Fibroblast of skin of left quadriceps (primary cell): ENCODE measurements around the gene RTN3.
"Not testable (repeated sequence)": the region's sequence is repeated elsewhere in the genome, so short reads cannot be mapped to it uniquely, and the experiment has no call there.

Experiments used
- DNase-seq, 2 experiments: peaks; one replicate each; pipeline ENCODE4 v3.0.0-alpha.2; 2013; ENCODE audit warnings: low read depth in 2 of 2

RTN3 gene, protein sequence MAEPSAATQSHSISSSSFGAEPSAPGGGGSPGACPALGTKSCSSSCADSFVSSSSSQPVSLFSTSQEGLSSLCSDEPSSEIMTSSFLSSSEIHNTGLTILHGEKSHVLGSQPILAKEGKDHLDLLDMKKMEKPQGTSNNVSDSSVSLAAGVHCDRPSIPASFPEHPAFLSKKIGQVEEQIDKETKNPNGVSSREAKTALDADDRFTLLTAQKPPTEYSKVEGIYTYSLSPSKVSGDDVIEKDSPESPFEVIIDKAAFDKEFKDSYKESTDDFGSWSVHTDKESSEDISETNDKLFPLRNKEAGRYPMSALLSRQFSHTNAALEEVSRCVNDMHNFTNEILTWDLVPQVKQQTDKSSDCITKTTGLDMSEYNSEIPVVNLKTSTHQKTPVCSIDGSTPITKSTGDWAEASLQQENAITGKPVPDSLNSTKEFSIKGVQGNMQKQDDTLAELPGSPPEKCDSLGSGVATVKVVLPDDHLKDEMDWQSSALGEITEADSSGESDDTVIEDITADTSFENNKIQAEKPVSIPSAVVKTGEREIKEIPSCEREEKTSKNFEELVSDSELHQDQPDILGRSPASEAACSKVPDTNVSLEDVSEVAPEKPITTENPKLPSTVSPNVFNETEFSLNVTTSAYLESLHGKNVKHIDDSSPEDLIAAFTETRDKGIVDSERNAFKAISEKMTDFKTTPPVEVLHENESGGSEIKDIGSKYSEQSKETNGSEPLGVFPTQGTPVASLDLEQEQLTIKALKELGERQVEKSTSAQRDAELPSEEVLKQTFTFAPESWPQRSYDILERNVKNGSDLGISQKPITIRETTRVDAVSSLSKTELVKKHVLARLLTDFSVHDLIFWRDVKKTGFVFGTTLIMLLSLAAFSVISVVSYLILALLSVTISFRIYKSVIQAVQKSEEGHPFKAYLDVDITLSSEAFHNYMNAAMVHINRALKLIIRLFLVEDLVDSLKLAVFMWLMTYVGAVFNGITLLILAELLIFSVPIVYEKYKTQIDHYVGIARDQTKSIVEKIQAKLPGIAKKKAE

DNA sequence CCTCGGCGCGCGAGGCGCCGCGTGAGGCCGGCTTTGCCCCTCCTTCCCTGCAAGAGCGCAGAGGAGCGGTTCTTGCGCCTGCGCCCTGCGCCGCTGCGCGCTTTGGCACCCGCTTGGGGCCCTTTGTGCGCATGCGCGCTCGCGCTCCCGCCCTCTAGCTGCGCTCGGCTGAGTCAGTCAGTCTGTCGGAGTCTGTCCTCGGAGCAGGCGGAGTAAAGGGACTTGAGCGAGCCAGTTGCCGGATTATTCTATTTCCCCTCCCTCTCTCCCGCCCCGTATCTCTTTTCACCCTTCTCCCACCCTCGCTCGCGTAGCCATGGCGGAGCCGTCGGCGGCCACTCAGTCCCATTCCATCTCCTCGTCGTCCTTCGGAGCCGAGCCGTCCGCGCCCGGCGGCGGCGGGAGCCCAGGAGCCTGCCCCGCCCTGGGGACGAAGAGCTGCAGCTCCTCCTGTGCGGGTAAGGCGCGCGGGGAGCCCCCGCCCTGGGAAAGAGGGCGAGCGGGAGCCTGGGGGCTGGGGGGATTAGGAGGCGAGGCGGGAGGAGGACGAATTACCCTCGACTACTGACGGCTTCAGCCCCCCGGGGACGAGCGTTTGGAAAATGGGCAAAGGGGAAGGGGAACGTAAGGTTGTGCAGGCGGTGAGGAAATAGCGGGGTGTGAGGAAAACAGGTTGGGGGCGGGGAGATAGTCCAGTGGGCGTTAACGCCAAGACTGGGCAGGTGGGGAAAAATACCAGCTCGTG lies at the start of gene RTN3:
Gene RTN3, plus strand, starts transcription at position 180 of the 745 bp plus-strand sequence. Its CDS starts 137 bp downstream, at position 317.
- peak; percentile 94 to 95 for DNase-seq

DNA sequence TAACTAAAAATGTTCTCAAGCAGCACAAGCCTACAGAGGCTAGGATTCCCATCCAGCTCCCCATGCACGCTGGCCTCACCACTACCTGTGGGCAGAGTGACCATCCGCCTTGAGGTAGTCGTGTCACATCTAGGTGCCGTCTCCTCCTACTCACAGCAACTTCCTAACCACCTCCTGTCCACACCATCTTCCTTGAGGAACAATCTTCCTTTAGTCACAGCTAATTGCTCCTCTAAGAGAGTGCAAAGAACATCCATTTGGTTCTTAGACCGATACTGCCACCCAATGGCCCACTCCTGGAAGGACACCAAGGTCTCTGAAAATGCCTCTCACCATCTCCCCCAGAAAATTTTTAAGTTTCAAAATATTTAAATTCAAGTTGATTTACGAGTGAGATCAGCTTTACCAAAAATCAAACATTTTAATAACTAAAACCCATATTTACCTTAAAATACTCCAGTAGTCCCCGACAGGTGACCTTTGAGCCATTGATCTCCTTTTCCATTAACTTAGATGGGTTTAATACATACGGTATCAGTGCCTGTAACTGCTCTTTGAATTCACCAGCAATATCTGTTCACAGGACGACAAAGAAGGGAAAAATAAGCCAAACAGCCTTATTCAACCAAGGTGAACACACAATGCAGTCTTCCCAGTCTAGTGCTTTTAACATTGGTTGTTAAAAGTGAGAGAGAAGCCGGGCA lies 45.4 kb upstream of the RTN3 start:
- peak; percentile 12 to 21 for DNase-seq

DNA sequence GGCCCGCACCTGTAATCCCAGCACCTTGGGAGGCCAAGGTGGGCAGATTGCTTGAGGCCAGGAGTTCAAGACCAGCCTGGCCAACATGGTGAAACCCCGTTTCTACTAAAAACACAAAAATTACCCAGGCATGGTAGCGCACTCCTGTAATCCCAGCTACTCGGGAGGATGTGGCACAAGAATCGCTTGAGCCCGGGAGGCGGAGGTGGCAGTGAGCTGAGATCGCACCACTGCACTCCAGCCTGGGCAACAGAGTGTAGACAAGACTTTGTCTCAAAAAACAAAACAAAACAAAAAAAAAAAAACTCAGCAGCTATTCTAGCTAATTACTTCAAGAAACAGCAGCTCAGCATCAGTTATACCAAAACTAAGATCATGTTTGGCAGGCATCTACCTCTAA lies 42.9 kb upstream of the RTN3 start:
- not testable (repeated sequence) for DNase-seq

DNA sequence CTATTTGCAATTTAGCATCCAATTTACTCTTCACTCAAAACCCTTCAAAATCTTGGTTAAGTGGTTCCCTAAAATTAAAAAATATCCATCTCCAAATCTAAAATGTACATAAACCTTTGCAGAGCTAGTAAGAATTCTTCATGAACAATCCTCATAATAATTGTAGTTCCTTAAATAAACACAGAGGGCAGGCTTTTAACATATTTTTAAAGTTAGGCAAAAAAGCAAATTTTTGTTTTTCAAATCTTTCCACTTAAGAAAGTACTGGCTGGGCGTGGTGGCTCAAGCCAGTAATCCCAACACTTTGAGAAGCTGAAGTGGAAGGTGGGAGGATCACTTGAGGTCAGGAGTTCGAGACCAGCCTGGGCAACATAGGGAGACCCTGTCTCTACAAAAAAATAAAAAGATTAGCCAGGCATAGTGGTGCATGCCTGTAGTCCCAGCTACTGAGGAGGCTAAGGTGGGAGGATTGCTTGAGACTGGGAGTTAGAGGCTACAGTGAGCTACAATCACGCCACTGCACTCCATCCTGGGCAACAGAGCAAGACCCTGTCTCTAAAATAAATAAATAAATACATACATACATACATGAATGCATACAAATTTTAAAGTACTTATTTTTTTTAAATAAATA lies 42.0 kb upstream of the RTN3 start:
- no peak for DNase-seq

DNA sequence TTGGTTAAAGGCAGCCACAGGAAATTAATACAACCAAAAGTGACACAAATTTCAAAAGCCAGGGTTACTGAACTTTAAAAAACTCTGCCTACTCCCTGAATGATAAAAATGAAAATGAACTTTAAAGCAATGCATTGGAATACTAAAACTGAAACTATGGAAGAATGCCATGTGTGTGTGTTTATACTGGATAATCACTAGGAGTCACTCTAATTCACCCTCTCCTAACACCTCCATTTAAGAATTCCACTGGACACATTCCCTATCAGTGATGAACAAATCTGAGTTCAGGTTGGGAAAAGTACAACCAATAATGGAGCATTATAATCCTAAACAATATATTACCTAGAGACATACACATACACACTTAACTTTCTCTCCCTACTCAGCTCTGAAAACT lies 39.6 kb upstream of the RTN3 start:
- DNase-seq = no peak

DNA sequence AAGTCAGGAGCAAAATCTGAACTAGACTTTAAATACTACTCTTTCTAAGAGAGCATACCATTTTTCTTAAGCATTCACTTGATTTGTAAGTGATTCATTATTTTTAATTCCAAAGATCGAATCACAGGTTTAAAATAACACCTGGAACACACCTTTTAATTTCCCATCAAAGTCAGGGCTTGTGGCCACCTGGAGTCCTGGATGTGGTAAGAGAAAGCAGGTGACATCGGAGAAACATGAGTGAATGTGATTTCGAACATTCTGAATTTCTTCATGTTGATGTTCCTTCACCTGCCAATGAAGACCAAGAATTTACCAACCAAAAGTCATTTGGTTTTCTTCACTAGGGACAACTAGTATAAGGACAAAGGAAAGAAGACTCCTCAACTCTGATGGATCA lies 38.1 kb upstream of the RTN3 start:
- no peak for DNase-seq

DNA sequence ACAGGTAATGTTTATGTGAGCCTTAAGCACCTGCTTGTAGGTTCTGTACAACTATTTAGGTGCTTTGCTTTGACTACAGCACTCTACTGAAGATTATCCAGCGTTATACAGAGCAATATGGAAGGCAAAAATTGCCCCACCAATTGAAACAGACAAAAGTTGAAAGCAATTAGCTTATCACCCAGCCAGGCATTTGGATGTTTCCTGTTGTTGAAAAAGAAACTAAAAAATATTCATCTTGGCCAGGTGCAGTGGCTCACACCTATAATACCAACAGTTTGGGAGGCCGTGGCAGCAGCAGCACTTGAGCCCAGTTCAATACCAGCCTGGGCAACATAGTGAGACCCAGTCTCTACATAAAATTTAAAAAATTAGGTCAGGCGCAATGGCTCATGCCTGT lies 28.6 kb upstream of the RTN3 start:
- DNase-seq = no peak

DNA sequence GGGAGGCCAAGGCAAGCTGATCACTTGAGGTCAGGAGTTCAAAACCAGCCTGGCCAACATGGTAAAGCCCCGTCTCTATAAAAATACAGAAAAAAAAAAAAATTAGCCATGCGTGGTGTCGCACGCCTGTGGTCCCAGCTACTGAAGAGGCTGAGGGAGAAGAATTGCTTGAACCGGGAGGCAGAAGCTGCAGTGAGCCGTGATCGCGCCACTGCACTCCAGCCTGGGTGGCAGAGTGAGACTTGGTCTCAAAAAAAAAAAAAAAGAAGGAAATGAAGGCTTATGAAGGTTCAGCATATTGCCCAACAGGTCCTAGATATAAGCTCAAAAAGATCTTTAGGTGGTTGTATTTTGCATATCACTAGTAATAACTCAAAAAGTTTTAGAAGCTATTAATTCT lies 20.3 kb upstream of the RTN3 start:
- DNase-seq = no peak

DNA sequence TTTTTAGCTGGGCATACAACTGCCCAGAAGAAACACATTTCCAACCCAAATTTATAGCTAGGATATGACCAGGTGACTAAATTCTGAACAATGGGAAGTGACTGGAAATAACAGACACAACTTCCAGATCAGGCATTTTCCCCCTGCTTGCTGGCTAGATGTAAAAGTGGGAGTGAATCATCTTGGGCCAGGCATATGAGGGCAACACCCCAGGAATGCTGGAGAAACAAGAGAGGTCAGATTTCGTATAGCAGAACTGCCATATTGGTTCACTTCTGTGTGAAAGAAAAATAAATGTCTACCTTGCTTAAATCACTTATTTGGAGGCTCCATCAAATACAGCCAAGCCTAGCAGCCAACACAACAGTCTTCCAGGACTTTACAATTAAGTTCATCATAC lies 17.5 kb upstream of the RTN3 start:
- DNase-seq = no peak

DNA sequence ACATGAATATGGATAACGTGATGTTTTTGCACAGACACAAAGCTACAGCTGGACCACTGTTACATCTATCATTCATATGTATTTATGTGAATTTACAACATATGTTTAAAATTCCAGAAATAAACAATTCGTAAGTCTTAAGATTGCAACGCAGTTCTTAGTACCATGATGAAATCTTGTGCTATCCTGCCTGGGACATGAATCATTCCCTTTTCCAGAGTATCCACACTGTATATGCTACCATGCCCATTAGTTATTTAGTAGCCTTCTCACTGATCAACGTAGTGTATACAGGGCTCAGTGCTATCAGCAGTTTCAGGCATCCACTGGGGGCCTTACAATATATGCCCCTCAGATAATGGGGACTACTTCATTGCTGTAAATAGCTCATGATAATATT lies 14.4 kb upstream of the RTN3 start:
- peak in 1 of 2 experiments; percentile 52 for DNase-seq

DNA sequence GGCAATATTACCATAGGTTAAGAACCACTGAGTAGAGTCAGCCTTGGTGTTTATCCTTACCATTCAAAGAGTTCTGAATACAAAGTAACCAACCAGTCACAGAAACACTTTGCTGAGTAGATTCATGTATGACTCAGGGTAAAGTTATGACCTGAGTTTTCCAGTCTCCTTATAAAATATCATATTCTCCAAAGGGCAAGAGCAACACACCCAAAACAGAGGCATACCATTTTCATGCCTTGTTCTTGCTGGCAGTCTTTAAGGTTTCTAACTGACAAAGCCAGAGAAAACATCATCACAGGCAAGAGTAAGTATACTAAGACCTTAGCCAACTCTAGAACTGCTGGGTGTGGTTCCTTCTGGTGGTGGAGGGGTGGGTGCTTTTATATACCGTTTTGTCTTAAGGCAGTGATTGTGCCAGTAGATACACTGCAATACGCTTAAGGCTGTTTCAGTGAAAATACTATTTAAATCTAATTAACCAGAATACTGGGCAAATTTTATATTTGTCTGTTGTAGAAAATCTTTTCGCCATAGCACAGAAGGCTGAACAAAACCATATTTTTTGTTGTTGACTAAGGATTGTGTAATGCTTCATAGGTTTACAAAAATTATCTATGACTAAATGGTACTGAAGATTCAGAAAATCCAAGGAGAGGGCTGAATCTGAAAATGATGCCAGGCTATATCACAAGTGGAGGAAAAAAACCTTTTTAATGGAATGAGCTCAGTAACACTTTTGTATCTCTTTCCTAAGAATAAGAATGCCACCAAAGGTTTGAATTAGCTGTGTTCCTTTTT lies 13.1 kb upstream of the RTN3 start:
- DNase-seq = peak; percentile 83 to 85

DNA sequence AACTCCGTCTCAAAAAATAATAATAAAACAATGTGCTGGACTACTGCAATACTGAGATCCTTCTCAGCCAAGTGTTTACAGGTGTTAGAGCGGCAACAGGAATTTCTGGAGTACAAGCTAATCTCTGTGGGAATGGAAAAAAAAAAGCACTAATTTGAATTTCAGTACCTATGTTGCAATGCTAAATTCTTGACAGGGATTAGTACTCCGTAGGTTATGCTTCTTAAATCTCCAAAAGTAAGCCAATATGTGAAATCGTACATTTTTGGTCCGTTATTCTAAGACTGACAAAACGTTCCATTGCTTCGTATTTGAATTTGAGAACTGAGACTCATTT lies 11.2 kb upstream of the RTN3 start:
- DNase-seq = no peak

DNA sequence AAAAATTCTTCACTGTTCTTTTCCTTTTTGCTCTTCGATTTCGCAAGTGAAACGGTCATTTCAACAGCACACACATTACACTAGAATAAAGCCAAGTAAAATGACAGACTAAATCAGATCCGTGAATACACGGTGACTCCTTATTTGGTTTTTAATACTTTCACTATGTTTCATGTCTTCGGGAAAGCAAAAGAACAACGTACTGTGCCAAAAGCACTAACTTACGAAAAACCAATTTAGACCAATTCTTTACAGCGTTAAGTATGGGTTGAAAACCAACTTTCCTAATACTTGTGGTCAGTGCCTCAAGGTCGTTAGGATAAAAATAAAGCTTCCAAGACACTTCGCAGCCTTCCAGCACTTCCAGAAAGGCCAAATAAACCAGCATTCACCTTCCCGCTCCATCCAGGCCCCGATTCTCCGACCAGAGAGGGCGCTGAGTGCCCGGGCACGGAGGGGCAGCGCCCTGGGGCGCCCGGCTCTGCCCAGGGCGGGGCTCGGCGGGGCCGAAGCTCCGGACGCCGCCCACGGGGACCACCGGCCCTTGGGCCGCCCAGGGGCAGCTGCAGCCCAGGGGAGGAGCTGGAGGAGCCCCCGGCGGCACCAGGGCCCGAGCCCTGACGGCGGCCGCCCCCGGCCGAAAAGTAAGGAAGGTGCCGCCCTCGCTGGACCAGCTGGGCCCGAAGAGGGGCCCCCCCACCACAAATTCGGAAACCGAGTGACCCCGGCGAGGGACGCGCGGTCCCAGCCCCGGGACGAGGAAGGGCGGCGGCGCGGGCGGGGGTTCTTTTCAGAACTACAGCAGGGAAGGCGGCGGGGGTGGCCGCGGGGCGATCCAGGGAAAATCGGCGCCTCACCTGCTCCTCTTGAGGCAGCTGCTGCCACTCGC lies 10.6 kb upstream of the RTN3 start:
- no peak for DNase-seq

DNA sequence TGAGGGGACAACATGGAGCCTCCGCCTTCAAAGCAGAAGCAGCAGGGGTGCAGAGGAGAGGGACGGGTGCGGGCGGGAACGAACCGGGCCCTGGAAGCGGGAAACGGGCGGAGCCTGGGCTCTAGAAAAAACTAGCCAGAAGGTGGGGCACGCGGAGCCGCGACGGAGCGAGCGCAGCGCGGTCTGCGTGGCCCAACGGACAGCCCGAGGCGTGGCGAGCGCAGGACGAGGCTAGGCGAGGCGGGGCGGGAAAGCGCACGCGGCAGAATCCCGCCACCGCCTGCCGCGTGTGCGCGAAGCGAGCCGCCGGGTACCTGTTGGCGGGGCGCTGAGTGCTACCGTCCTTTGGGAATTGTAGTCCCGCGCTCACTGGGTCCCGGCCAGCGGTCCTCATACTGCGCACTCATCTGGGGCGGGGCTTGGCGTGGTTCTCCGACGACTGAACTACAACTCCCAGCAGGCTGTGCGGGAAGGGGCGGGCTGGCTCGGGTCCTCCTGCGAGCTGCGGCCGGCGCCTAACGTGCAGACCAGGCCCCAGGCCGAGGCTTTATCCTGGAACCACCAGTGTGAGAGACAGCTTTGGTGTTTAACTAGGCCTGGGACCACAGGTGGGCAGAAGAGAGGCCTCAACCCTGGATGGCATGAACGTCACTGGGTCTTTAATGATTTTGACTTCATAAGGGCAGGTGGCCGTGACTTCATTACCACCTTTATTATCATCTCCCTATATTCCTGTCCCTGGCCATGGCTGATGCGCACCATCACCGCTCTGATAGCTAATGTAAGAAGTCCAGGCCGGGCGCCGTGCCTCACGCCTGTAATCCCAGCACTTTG lies 9.8 kb upstream of the RTN3 start, which contains the start of gene ATL3:
Gene ATL3, minus strand, starts transcription at position 55 of the 834 bp plus-strand sequence. Its CDS starts 41 bp downstream, at position 14.
- DNase-seq = peak; percentile 90 to 91

DNA sequence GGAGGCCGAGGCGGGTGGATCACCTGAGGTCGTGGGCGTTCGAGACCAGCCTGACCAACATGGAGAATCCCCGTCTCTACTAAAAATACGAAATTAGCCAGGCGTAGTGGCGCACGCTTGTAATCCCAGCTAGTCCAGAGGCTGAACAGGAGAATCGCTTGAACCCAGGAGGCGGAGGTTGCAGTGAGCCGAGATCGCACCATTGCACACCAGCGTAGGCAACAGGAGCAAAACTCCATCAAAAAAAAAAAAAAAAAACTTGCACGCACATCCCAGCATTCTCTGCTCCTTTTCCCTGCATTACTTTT lies 9.2 kb upstream of the RTN3 start:
- no peak for DNase-seq

DNA sequence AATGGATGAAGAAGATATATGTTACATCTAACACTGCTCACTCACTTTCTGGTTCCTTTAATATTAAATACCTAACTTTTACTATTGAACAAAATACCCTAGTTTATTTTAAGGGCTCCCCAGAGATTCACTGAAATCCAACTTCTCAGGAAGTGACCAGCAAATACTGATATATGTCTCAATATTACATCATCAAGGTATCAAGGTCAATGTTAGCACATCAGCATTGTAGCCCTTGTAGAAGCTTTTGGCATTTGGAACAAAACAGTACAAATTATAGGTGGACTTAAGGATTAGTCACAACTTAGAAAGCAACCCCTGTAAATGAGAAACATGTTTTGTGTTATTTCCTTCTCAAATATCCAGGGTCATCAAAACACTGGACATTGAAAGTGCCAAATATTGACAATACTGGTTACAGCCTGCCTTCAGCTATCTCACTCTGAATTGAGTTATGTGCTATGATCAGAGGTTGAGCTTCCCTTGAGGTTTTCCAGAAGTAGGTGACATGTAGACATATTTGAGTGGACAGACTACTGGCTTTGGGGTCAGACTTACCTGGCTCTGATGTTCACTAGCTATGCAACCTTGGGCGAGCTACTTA lies 8.3 kb upstream of the RTN3 start:
- DNase-seq = no peak

DNA sequence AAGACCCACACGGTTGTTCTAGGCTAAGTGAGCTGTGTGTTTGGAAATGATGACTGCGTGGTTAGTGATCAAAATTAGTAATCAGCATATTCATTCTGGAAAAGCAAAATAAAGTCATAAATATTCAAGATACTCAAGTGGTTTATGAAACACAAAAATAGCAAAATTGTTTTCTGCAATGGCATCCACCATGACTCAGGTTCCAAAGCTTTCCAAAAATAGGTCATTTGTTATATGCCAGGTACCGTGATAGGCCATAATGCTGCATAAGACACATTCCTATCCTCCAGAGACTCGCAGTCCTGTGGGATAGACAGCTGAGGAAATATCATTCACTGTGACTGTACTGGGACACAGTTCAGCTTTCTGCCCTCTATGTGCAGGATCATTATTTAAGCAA lies 7.7 kb upstream of the RTN3 start:
- no peak for DNase-seq

DNA sequence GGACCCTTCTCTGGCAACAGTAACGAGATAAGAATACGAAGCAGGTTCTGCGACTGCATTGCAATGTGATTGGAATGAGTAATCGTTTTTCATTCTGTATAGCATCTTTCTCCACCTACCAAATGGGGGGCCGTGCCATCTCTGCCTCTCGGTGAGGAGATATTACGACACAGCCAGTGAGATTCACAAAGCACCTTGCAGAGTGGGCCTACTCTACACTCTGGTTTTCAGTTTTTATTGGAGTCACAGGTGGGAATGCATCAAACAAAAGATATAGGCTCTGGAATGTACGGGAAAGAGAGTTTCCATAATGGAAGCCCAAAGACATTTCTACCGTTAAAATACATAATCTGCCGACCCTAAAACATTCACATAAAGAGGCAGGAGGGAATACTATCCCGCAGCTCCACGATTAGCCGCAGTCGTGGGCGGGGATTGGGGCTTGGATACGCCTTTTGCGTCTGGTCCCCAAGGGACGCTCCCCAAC lies 423 bp upstream of the RTN3 start:
- no peak for DNase-seq
